Smooth muscle cell of the pulmonary artery (primary cell): Measurements from ENCODE around the gene XNDC1N. TPM values are rescaled to one million over a fixed set of nuclear protein-coding genes. Genes with fewer than 3 reads are reported as not detected.

ENCODE experiments used
- total RNA-seq: library from RNA; depleted of rRNA; stranded (reverse); fragments of >200 nt; gene quantifications from 2 replicates; pipeline ENCODE4 v1.2.3, GENCODE V29; 2014

XNDC1N gene
- 6.5 and 7.2 TPM in 2 replicates for total RNA-seq

GRCh38 chr11:71927820-71928736 is at the start of gene XNDC1N:
XNDC1N (minus strand) TSS chr11:71928594; CDS start chr11:71923353, 5,241 bp downstream.

GRCh38 chr11:71928737-71929443 is 496 bp upstream of the XNDC1N start, which contains the start of gene RNF121:
RNF121 (plus strand) TSS chr11:71929046; CDS start chr11:71929062, 16 bp downstream.

Other genes starting within 250 kb of the XNDC1N start
- not detected in 2 replicates for gene DEFB108B, start 95.4 kb downstream of the XNDC1N start, total RNA-seq
- not detected in 2 replicates for gene DEFB131B, start 50.1 kb downstream of the XNDC1N start, total RNA-seq
- 42.7 and 49.9 TPM in 2 replicates for gene RNF121, start 452 bp upstream of the XNDC1N start, total RNA-seq
- 2.5 and 4.4 TPM in 2 replicates for gene IL18BP, start 70.3 kb upstream of the XNDC1N start, total RNA-seq
- gene NUMA1, start 151.9 kb upstream of the XNDC1N start, total RNA-seq = 168 and 206 TPM in 2 replicates
- gene LRRC51, start 152.3 kb upstream of the XNDC1N start, total RNA-seq = 6.1 and 6.5 TPM in 2 replicates
- gene LAMTOR1, start 174.7 kb upstream of the XNDC1N start, total RNA-seq = 68.1 and 81.7 TPM in 2 replicates
- gene TOMT, start 177.3 kb upstream of the XNDC1N start, total RNA-seq = not detected in 2 replicates
- 11.5 and 14.0 TPM in 2 replicates for gene ANAPC15, start 184.1 kb upstream of the XNDC1N start, total RNA-seq
- gene FOLR3, start 207.1 kb upstream of the XNDC1N start, total RNA-seq = 3.4 TPM in 1 of 2 replicates, not detected in the other